ENCODE data around the gene LAP3. TPM values are rescaled to one million over a fixed set of nuclear protein-coding genes. Genes with fewer than 3 reads are reported as not detected.

Gene LAP3
- total and polyA plus RNA-seq, 12 donors, result 21.9 to 222 (median 64.4) TPM

- DNase-seq (no peak), ATAC-seq (no peak)
- H3K4me1 ChIP-seq, result no peaks in the 10 kb centered on the region
- no peak overlapping the region for H3K27ac ChIP-seq
- no peak overlapping the region for H3K4me3 ChIP-seq
- intact Hi-C loops (cut with DNase I), result no loop called here
- H3K36me3 ChIP-seq, result no peaks in the 10 kb centered on the region
- TF ChIP-seq CTCF (IDR thresholded peaks at IDR 0.05), result no peak
- peaks cover 0 to 6% (median 0%) of the 10 kb centered on the region in 11 donors for H3K9me3 ChIP-seq
- WGBS, 2 donors, result 71 to 77% methylated on average over 3 of the region's 3 CpGs
- no peaks in the 10 kb centered on the region for H3K27me3 ChIP-seq
Measured at GRCh38 chr4:17646693-17647092, 69.7 kb downstream of the LAP3 start.

GRCh38 chr4:17647176-17647806 lies 70.3 kb downstream of the LAP3 start:
- Histone ChIP-seq H3K27me3 (no peaks in the 10 kb centered on the region), H3K9me3 (peaks cover 0 to 6% (median 0%) of the 10 kb centered on the region in 11 donors), H3K4me3 (no peak overlapping the region), H3K36me3 (no peaks in the 10 kb centered on the region), H3K27ac (no peak overlapping the region), H3K4me1 (no peaks in the 10 kb centered on the region)
- ATAC-seq, result no peak
- WGBS, 2 donors, result 83 to 85% methylated on average over 9 of the region's 9 CpGs
- intact Hi-C loops (cut with DNase I), result no loop called here
- no peak for TF ChIP-seq CTCF (IDR thresholded peaks at IDR 0.05)
- no peak for DNase-seq

- WGBS, 2 donors, result 83 to 86% methylated on average over 5 of the region's 5 CpGs
- DNase-seq, result no peak
Measured at GRCh38 chr4:17647927-17648326, 70.9 kb downstream of the LAP3 start.

GRCh38 chr4:17650406-17650805 lies 73.4 kb downstream of the LAP3 start:
- intact Hi-C loops (cut with DNase I), result no loop called here
- H3K27ac ChIP-seq, result no peak overlapping the region

More at GRCh38 chr4:17647927-17648326, 70.9 kb downstream of the LAP3 start:
- no peak for TF ChIP-seq CTCF (IDR thresholded peaks at IDR 0.05)
- H3K9me3 ChIP-seq, result no peaks in the 10 kb centered on the region
- H3K36me3 ChIP-seq, result no peaks in the 10 kb centered on the region
- H3K4me1 ChIP-seq, result no peaks in the 10 kb centered on the region
- no peak overlapping the region for H3K4me3 ChIP-seq
- intact Hi-C loops (cut with DNase I), result no loop called here
- no peak for ATAC-seq
- no peaks in the 10 kb centered on the region for H3K27me3 ChIP-seq
- no peak overlapping the region for H3K27ac ChIP-seq

More at GRCh38 chr4:17650406-17650805, 73.4 kb downstream of the LAP3 start:
- no peaks in the 10 kb centered on the region for H3K4me1 ChIP-seq
- DNase-seq (no peak), ATAC-seq (no peak)
- TF ChIP-seq CTCF (IDR thresholded peaks at IDR 0.05), result no peak
- no peak overlapping the region for H3K4me3 ChIP-seq
- no peaks in the 10 kb centered on the region for H3K27me3 ChIP-seq
- 79 to 85% methylated on average over 2 of the region's 2 CpGs for WGBS, 2 donors
- H3K9me3 ChIP-seq, result no peaks in the 10 kb centered on the region
- no peaks in the 10 kb centered on the region for H3K36me3 ChIP-seq
